NCI-H748 treated with DMSO at 0.1 percent for 48 hours (cell line): ENCODE data around the gene PRR14L.
"Not testable (repeated sequence)": the region's sequence is repeated elsewhere in the genome, so short reads cannot be mapped to it uniquely, and the experiment has no call there.

Source experiments
- DNase-seq: peaks from one replicate; lab custom pipeline; 2025; lab: John Stamatoyannopoulos, UW

PRR14L gene

DNA sequence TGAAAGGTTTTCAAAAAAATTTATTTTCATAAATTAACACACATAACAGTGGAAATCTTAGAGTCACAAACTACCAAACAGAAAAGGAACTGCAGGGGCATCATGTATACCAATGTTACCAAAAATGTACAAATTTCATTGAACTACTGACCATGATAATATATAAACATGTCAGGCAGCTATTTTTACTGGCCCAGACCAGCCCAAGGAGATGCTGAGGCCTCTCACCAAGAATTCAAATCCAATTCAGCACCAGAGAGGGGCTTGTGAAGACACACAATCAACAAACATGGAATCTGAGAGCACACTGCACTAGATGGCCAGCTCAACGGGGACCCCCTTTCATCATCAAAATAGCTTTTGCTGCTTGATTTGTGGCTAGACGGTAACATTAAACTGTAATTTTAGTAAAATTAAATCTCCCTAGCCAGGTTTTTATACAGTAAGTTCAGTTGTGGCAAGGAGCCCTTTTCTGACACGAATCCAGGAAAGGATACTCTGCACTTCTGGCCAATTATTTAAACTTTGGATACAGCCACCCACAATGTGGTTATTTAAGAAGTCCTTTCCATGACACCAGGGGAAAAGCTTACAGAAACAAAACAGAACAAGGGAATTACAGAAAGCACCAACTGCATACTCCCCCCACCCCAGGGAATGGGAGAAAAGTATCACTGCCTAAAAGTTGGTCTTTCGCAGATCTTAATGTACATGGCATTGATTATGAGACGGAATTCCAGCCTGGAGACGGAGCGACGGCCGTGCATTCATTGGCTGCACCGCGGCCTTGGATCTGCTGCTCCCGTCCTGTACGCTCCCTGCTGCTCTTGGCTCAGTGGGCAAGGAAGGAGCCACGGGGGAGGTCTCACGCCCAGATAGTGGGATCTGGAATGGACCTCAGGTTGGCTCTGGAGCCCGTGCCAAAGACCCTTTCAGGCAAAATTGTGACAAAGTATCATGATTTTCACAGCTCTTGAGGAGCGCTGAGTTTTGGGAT is 68.3 kb downstream of the PRR14L start:
- no peak for DNase-seq

DNA sequence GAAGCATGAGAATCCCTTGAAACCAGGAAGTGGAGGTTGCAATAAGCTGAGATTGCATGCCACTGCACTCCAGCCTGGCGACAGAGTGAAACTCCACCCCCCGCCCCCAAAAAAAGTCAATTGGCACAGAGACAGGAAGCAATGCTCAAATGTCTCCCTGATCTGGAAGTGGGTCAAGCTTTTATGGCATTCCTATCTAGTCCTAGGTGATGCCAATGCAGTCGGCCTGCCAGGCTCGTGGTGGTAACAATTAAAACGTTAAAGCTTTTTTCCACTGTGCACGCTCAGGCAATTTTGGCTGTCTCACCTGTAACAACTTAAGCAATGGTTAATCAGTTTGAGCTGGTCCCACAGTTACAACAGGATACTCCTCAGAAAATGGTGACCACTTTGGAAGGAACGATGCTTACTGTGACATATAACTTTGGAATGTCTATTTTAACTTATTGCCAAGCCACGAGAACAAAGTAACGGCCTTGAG is 69.0 kb downstream of the PRR14L start:
- no peak for DNase-seq

GRCh38 chr22:31678748-31679147 is 71.2 kb downstream of the PRR14L start:
- DNase-seq = no peak

GRCh38 chr22:31676700-31677099 is 73.2 kb downstream of the PRR14L start:
- no peak for DNase-seq

- DNase-seq = not testable (repeated sequence)
Observed at GRCh38 chr22:31674219-31674618, 75.7 kb downstream of the PRR14L start.

- not testable (repeated sequence) for DNase-seq
Observed at GRCh38 chr22:31668849-31669248, 81.1 kb downstream of the PRR14L start.

GRCh38 chr22:31662668-31663037 is 87.3 kb downstream of the PRR14L start:
- no peak for DNase-seq

DNA sequence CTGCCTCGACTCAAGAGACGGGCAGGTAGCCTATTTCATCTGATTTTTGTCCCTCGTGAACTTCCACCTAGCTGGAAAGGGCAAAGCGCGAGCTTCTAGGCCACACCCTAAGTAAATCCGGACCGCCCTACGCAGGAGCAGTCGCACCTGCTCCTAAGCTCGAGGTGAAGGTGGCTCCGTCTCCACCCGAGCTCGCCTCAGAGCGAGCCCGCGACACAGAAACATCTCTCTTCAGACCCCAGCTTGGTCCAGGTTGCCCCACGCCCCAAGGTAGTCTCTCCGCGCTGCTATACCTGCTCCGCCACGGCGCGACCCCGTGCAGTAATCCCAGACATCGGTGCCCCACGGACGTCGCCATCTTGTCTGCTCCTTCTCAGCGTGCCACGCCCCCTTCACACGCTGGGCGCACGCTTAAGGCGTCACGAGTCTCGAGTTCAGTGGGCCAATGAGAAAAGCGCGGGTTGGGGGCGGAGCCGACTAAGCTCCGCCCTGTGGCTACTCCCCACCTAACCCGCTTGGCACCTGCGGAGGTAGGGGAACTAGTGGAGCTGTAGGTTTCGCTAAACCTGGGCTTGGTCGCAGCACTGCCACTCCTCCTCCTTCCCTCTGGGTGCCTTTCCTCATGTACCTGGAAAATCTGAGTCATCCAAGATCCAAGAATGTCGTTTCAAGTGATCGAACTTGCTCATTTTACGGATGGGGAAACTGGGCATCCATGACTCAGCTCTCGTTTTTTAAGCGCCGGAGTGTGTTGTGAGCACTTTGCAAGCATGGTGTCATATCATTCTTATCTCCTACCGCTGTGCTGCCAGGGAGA is 87.9 kb downstream of the PRR14L start, which contains the start of gene PISD:
Gene PISD (minus strand): TSS at position 365 of the 817 bp plus-strand sequence. CDS start 7 bp downstream, at position 358.
- peak; percentile 80 for DNase-seq

DNA sequence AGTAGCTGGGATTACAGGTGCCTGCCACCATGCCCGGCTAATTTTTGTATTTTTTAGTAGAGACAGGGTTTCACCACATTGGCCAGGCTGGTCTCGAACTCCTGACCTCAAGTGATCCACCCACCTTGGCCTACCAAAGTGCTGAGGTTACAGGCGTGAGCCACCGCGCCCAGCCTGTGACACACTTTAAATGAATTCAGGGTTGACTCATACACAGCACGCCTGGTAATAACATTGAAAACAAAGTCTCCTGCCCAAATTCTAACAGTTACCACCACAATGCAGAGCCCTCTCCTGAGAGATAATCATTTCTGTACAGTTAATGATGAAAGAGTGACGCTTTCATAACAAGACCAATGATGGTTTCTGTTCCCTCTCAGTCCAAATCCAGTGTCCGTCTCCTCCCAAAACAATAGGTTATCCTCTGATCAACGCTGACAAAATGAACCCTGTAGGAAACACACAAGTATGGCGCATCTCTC is 89.0 kb downstream of the PRR14L start:
- DNase-seq = not testable (repeated sequence)

- no peak for DNase-seq
Observed at GRCh38 chr22:31659246-31659645, 90.7 kb downstream of the PRR14L start.

GRCh38 chr22:31654408-31654807 is 95.5 kb downstream of the PRR14L start:
- DNase-seq = no peak

DNA sequence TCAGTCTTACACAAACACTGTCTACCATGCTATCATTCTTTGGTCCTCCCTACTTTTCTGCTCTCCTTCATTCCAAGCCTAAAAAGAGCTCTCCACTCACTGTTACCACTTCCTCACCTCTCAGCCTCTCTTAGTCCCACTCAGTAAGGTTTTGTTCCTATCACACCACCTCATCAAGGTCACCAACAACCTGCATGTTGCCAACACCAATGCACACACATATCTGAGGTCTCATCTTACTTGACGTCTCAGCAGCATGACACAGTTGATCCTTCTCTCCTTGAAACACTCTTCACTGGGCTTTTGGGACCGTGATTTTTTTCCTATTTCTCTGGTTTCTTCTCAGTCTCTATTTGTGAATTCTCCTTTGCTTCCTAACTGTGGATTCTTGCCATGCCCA is 96.0 kb downstream of the PRR14L start:
- DNase-seq = no peak

DNA sequence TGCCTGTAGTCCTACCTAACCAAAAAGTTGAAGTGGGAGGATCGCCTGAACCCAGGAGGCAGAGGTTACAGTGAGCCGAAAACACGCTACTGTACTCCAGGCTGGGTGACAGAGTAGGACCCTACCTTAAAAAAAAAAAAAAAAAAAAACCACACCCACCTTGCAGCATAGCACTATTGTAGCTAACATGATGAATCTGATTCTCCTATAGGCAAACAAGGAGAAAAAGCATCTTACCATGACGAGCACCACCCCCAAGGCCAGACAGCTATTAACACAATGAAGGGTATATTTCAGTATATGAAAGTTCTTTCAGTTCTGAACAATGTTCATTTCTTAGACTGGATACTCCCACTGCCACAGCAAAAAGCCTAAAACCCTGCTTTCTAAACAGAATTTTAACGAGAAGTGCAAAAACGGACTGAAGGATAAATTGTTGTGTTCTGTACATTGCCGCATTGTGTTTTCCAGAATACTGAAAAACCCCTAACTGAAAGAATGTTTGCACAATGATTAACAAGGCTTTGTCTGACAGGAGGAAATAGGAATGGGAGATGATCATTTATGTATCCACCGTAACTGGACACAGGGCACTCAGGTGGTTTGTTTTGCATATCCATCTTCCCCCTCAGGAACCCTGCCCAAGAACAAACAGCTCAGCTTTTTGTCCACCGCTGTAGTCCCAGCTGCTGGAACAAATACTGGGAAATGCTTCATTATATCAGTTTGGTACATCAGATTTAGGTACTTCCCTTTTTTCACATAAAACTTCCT is 96.8 kb downstream of the PRR14L start:
- peak; percentile 32 for DNase-seq

DNA sequence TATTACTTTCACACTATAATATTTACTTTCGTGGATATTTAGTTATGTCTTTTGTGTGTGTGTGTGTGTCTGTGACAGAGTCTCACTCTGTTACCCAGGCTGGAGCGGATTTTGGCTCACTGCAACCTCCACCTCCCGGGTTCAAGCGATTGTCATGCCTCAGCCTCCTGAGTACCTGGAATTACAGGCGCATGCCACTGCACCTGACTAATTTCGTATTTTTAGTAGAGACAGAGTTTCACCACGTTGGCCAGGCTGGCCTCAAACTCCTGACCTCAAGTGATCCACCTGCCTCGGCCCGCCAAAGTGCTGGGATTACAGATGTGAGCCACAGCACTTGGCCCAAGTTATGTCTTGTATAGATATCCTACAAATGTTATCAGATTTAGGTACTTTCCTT is 97.8 kb downstream of the PRR14L start:
- no peak for DNase-seq

DNA sequence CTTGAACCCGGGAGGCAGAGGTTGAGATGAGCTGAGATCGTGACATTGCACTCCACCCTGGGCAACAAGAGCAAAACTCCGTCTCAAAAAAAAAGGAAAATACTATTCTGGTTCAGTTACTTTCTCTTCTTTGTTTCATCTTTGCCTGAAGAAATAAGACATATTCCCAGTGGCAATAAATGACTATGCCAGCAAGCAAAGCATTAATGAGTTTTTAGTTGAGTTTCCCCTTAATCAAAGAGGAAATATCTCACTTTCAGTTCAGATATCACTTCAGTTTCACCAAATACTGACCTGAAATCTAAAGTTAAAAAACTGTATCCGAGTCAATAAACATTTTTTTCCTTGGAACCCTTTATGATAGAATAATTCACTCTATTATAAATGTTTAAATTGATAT is 98.3 kb downstream of the PRR14L start:
- no peak for DNase-seq

GRCh38 chr22:31650391-31650790 is 99.5 kb downstream of the PRR14L start:
- DNase-seq = no peak

DNA sequence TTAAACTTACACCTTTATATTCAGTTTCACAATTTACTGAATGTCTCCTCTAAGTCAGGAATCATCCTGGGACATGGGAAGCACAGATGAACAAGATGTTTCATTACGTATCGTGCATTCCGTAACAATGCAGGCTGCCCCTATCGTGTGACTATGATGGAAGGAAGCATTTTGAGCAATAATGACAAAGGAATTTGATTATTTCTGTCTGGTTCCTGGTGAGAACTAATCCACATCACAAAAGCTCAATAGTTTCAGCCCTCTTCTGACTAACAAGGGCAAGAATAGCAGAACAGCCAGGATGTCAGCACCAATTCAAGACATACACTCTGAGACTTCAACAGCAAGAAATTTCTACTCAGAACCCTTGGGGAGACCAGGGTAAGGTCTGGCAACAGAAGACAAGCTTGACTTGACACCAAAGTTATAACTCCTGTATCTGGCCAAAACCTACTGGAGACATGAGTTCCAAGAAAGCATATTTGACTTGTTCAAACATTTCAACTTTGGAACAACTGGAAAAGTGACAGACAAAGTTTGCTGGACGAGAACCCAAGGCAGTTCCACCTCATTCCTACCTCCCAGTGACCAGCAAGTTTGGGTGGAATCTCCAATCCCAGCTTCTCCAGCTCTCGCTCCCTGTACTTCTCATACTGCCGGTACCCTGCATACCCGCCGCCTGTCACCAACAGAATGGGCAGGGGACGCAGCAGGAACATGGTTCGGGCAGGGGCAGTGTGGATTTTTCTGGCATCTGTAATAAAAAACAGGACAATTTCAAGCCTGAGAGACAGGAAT is 102.2 kb downstream of the PRR14L start:
- DNase-seq = no peak

- no peak for DNase-seq
Observed at GRCh38 chr22:31647066-31647465, 102.9 kb downstream of the PRR14L start.

DNA sequence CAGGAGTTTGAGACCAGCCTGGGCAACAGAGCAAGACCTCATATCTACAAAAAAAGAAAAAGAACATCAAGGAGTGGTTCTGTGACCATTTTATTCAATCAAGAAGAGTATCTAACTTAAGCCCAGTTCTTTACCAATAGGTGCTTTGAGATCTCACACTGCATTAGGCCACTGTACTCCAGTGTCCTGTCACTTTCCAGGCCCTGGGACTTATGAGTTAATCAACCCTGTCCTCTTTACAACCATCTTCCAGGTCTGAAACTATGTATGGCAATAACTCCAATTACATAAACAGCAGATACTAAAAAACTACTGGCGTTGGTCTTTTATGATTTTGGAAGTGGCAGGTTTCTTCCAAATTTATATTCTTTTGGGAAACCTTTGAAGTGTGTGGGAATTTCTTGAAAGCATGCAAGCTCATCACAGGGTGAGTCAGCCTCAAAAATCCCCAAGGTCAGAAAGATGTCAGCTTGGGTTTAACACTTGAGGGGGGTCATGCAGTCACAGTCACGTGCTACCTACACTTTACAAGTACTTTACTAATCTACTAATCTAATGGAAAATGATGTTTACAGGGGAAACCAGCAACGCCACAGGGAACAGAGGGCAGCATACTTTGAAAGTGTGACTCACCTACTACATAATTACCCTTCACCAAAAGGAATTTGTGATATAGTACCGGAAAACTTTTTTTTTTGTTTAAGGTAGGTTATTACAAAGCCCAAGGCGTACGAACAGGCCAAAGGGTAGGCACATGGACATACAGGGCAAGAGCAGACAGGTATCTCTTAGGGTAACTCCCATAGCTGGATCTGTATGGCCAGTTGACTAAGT is 103.5 kb downstream of the PRR14L start:
- no peak for DNase-seq
